K562 (cell line): ENCODE measurements around the gene LRP1B. TPM values are rescaled to one million over a fixed set of nuclear protein-coding genes. Genes with fewer than 3 reads are reported as not detected.

ENCODE experiments used
- ATAC-seq: fragments of 200-7000 bp; cut with Tn5 transposase; 3 replicates; pipeline ENCODE4 v1.9.1; 2020; ENCODE audit warnings: moderate library complexity
- BruUV-seq: library from RNA; stranded (reverse); fragments of 400-500 nt; replicated peaks from 2 replicates; lab custom pipeline; 2021; lab: Mats Ljungman, UMichigan
- CTCF ChIA-PET: fragments of 300-600 bp; formaldehyde crosslinking; extraction: SDS; loops from one replicate; lab custom pipeline; 2021; ENCODE audit warnings: low intra/inter-chr PET ratio; lab: Yijun Ruan, JAX
- POLR2A ChIA-PET: fragments of 300-600, 350-650 bp; sonication (Branson Sonifier 250); formaldehyde crosslinking; extraction: SDS; loops from one replicate; lab custom pipeline; 2021; ENCODE audit warnings: antibody characterized with exemption, inconsistent platforms; lab: Yijun Ruan, JAX
- DNase-seq, 4 experiments: peaks; one replicate each; pipeline versions ENCODE4 v3.0.0 to v3.0.0-alpha.2; 2011 to 2018; ENCODE audit warnings: low spot score in 3 of 4, mixed read lengths in 3 of 4; ENCODE audit errors: extremely low read depth in 1 of 4
- FAIRE-seq: peaks from 2 replicates; lab custom pipeline; 2011; peaks lifted over from hg19 to GRCh38; lab: Jason Lieb, UNC
- H2AFZ ChIP-seq: 2 replicates; pipeline ENCODE4 v1.6.0; 2011; ENCODE audit warnings: low read depth, low read length, control low read depth, inconsistent platforms
- H3K27ac ChIP-seq: fragments of 200-600 bp; 3 replicates; pipeline ENCODE4 v1.8.0; 2011; ENCODE audit warnings: low read depth, mild to moderate bottlenecking, control low read depth, inconsistent platforms, low read length, moderate library complexity, mixed read lengths; ENCODE audit errors: extremely low read depth
- H3K27me3 ChIP-seq, 2 experiments: fragments of 300-600 bp in 1 of 2; 2 replicates in 1 of 2; 3 replicates in 1 of 2; pipeline versions ENCODE4 v1.6.0 to v1.8.0; 2011; ENCODE audit warnings: inconsistent platforms in 2 of 2, low read length in 2 of 2, mild to moderate bottlenecking in 1 of 2, mixed read lengths in 1 of 2, moderate library complexity in 1 of 2; ENCODE audit not compliant: control insufficient read depth in 2 of 2, insufficient read depth in 2 of 2
- H3K36me3 ChIP-seq: fragments of 300-600 bp; 3 replicates; pipeline ENCODE4 v1.8.0; 2011; ENCODE audit warnings: mild to moderate bottlenecking, low read length, inconsistent platforms; ENCODE audit not compliant: control insufficient read depth, insufficient read depth
- H3K4me1 ChIP-seq, 2 experiments: fragments of 200-600 bp in 1 of 2; replicated peaks in 1 of 2; 2 replicates in 1 of 2; 3 replicates in 1 of 2; pipeline versions ENCODE4 v1.5.1 to v1.8.0; 2011; ENCODE audit warnings: inconsistent platforms in 2 of 2, low read length in 2 of 2, mild to moderate bottlenecking in 1 of 2, mixed read lengths in 1 of 2, moderate library complexity in 1 of 2; ENCODE audit not compliant: control insufficient read depth in 2 of 2, insufficient read depth in 2 of 2
- H3K4me2 ChIP-seq: 2 replicates; pipeline ENCODE4 v1.6.1; 2011; ENCODE audit warnings: low read length, control low read depth, inconsistent platforms, mixed read lengths; ENCODE audit not compliant: insufficient read depth
- H3K4me3 ChIP-seq: fragments of 200-600 bp; sonication (generic), shearing (Covaris generic); 2 replicates; pipeline ENCODE4 v1.5.1; 2016; ENCODE audit warnings: control low read depth, inconsistent platforms
- H3K79me2 ChIP-seq: fragments of 200-600 bp; 3 replicates; pipeline ENCODE4 v1.8.0; 2011; ENCODE audit warnings: low read length, inconsistent platforms; ENCODE audit not compliant: control insufficient read depth, insufficient read depth
- H3K9ac ChIP-seq, 2 experiments: 2 replicates each; pipeline versions ENCODE4 v1.6.0 to v1.6.1; 2011; ENCODE audit warnings: low read depth in 2 of 2, low read length in 2 of 2, control low read depth in 1 of 2, inconsistent platforms in 1 of 2, mild to moderate bottlenecking in 1 of 2, mixed read lengths in 1 of 2; ENCODE audit not compliant: insufficient read depth in 1 of 2
- H3K9me1 ChIP-seq: one replicate; pipeline ENCODE4 v1.6.0; 2011; ENCODE audit warnings: inconsistent platforms, mild to moderate bottlenecking, low read length, moderate library complexity; ENCODE audit not compliant: control insufficient read depth, insufficient read depth
- H3K9me3 ChIP-seq: replicated peaks from 2 replicates; pipeline ENCODE4 v1.5.1; 2011; ENCODE audit warnings: low read depth, low read length, inconsistent platforms; ENCODE audit not compliant: control insufficient read depth, insufficient read depth
- H4K20me1 ChIP-seq: replicated peaks from 2 replicates; pipeline ENCODE4 v1.6.1; 2011; ENCODE audit warnings: low read length, inconsistent platforms, mixed read lengths; ENCODE audit not compliant: control insufficient read depth, insufficient read depth
- CEBPG ChIP-seq, 3 experiments: fragments of 200-800 bp in 1 of 3; sonication (Bioruptor generic) in 1 of 3; sonication (generic) in 1 of 3; formaldehyde crosslinking in 1 of 3; IDR thresholded peaks in 2 of 3; conservative IDR thresholded peaks in 1 of 3; 2 replicates each; pipeline versions ENCODE4 v1.6.1 to v1.8.0; 2016 to 2022; ENCODE audit warnings: missing compliant biosample characterization in 2 of 3, missing genetic modification characterization in 2 of 3, mild to moderate bottlenecking in 1 of 3, missing genetic modification reagents in 1 of 3
- FIP1L1 ChIP-seq: fragments of 200-400 bp; formaldehyde crosslinking; IDR thresholded peaks from 2 replicates; pipeline ENCODE4 v1.6.1; 2018; ENCODE audit warnings: mild to moderate bottlenecking, low read depth, low read length; ENCODE audit not compliant: poor library complexity, severe bottlenecking
- FOSL1 ChIP-seq: fragments of 200-800 bp; sonication (Bioruptor generic); conservative IDR thresholded peaks from 2 replicates; pipeline ENCODE4 v1.6.1; 2016; ENCODE audit warnings: missing genetic modification characterization, missing compliant biosample characterization
- FOXJ2 ChIP-seq: fragments of 200-800 bp; sonication (Bioruptor generic); IDR thresholded peaks from 2 replicates; pipeline ENCODE4 v1.6.1; 2016; ENCODE audit warnings: missing genetic modification characterization, missing compliant biosample characterization
- MAFF ChIP-seq: IDR thresholded peaks from 2 replicates; pipeline ENCODE4 v1.6.1; 2012; ENCODE audit warnings: low read length, improper control_type of control experiment
- MIER1 ChIP-seq: fragments of 450-650 bp; IDR thresholded peaks from 2 replicates; pipeline ENCODE4 v1.6.1; 2016; ENCODE audit warnings: antibody characterized with exemption, mild to moderate bottlenecking, low read depth
- MTA1 ChIP-seq: fragments of 450-650 bp; IDR thresholded peaks from 2 replicates; pipeline ENCODE4 v1.6.1; 2017; ENCODE audit warnings: borderline replicate concordance
- NFE2L1 ChIP-seq: fragments of 450-650 bp; IDR thresholded peaks from 2 replicates; pipeline ENCODE4 v1.6.1; 2016; ENCODE audit warnings: missing genetic modification characterization, low read depth, mild to moderate bottlenecking, missing compliant biosample characterization, moderate library complexity, borderline replicate concordance
- NR2C2 ChIP-seq, 2 experiments: fragments of 200-800 bp in 1 of 2; sonication (Bioruptor generic) in 1 of 2; sonication (generic) in 1 of 2; formaldehyde crosslinking in 1 of 2; IDR thresholded peaks; 2 replicates each; pipeline versions ENCODE4 v1.6.1 to v1.8.0; 2016 to 2022; ENCODE audit warnings: mild to moderate bottlenecking in 1 of 2, missing compliant biosample characterization in 1 of 2, missing genetic modification characterization in 1 of 2, missing genetic modification reagents in 1 of 2
- PCBP2 ChIP-seq: fragments of 200-400 bp; formaldehyde crosslinking; IDR thresholded peaks from 2 replicates; pipeline ENCODE4 v1.6.1; 2018; ENCODE audit warnings: low read length, low read depth, mild to moderate bottlenecking, moderate library complexity; ENCODE audit not compliant: poor library complexity, severe bottlenecking
- SRSF3 ChIP-seq: fragments of 200-400 bp; formaldehyde crosslinking; IDR thresholded peaks from 2 replicates; pipeline ENCODE4 v1.6.1; 2016; ENCODE audit warnings: mild to moderate bottlenecking, low read length, moderate library complexity; ENCODE audit not compliant: insufficient read depth
- TBP ChIP-seq: optimal IDR thresholded peaks from 2 replicates; pipeline ENCODE3; 2011; ENCODE audit warnings: low read depth, low read length, improper control_type of control experiment
- TOE1 ChIP-seq, 2 experiments: fragments of 450-650 bp in 1 of 2; sonication (generic) in 1 of 2; formaldehyde crosslinking in 1 of 2; IDR thresholded peaks; 2 replicates each; pipeline versions ENCODE4 v1.7.1 to v1.8.0; 2016 to 2022; ENCODE audit warnings: borderline replicate concordance in 2 of 2, mild to moderate bottlenecking in 2 of 2, antibody characterized with exemption in 1 of 2, inconsistent platforms in 1 of 2, low read depth in 1 of 2, missing genetic modification reagents in 1 of 2, moderate library complexity in 1 of 2
- XRCC4 ChIP-seq: IDR thresholded peaks from one replicate; pipeline ENCODE4 v1.6.1; 2011; ENCODE audit not compliant: insufficient read depth, insufficient read length; ENCODE audit errors: extremely low read depth
- ZBTB43 ChIP-seq: sonication (generic); formaldehyde crosslinking; IDR thresholded peaks from 2 replicates; pipeline ENCODE4 v1.8.0; 2023; ENCODE audit warnings: mild to moderate bottlenecking, missing genetic modification reagents
- ZNF316 ChIP-seq: fragments of 450-650 bp; IDR thresholded peaks from 2 replicates; pipeline ENCODE4 v1.6.1; 2016
- ZNF668 ChIP-seq: fragments of 250-450 bp; sonication (Bioruptor Pico); IDR thresholded peaks from 2 replicates; pipeline ENCODE4 v1.8.0; 2022; ENCODE audit warnings: mild to moderate bottlenecking, inconsistent platforms
- WGBS: fragments of 100-300 bp; shearing (Covaris generic); methylation state at CpG from one replicate; pipeline ENCODE4 v1.1.6; 2016; ENCODE audit warnings: low coverage, mixed read lengths; ENCODE audit not compliant: insufficient coverage; ENCODE audit errors: missing lambda C conversion rate; 5-methylcytosine and 5-hydroxymethylcytosine counted together
- in situ Hi-C: fragments of 300-500 bp; cut with MboI; formaldehyde crosslinking; loops from 4 replicates; pipeline ENCODE4 v1.15.0; 2018; ENCODE audit warnings: inconsistent platforms, mixed read lengths
- intact Hi-C: fragments of 100-400 bp; cut with micrococcal nuclease; formaldehyde crosslinking; loops from 2 replicates; pipeline ENCODE4 v1.14.2; 2022
- polyA plus RNA-seq, 8 experiments: library from polyadenylated mRNA; depleted of rRNA in 4 of 8; stranded (reverse) in 5 of 8; unstranded in 3 of 8; fragments of >200 nt; fragmentation: Nextera tagmentation in 2 of 8; fragmentation: Illumina TruSeq in 1 of 8; extraction: Ambion mirVana in 2 of 8; extraction: Trizol in 1 of 8; gene quantifications; 2 replicates each; pipeline versions ENCODE4 v1.2.1 to v1.2.3, GENCODE V29; 2011 to 2014; ENCODE audit warnings: inconsistent platforms in 1 of 8, missing spikeins in 1 of 8
- total RNA-seq, 7 experiments: library from RNA; depleted of rRNA in 6 of 7; stranded (reverse); fragments of >200 nt in 6 of 7; fragmentation: Illumina TruSeq in 2 of 7; extraction: Trizol in 2 of 7; gene quantifications; 2 replicates each; pipeline versions ENCODE4 v1.2.1 to v1.2.3, GENCODE V29; 2011 to 2021; ENCODE audit warnings: low replicate concordance in 1 of 7
- TF ChIP-seq, protein P1 (sequence below): fragments of 450-650 bp; formaldehyde crosslinking; IDR thresholded peaks from 2 replicates; pipeline ENCODE4 v1.4.0; 2022; ENCODE audit warnings: missing genetic modification characterization

The LRP1B gene
- total and polyA plus RNA-seq, 9 of the 15 experiments (the other 6 are each of a cell fraction or from before 2014, with no cell fraction given): not detected

GRCh38 chr2:141068053-141068682, 1062.6 kb downstream of the LRP1B start (continued):
- no peak for TF ChIP-seq ZBTB43 (CRISPR knock-in tag)
- TF ChIP-seq ZNF668 (CRISPR knock-in tag): no peak
- TF ChIP-seq MIER1: no peak
- no peak for TF ChIP-seq NR2C2 (CRISPR knock-in tag; IDR thresholded peaks at IDR 0.05)
- no peak for TF ChIP-seq NR2C2 (tag; IDR thresholded peaks at IDR 0.05)
- no peak for TF ChIP-seq CEBPG (CRISPR knock-in tag; IDR thresholded peaks at IDR 0.05)
- TF ChIP-seq CEBPG (tag; conservative IDR thresholded peaks at IDR 0.05 in 1 of 2, IDR thresholded peaks at IDR 0.05 in 1 of 2): no peak
- TF ChIP-seq, protein P1, sequence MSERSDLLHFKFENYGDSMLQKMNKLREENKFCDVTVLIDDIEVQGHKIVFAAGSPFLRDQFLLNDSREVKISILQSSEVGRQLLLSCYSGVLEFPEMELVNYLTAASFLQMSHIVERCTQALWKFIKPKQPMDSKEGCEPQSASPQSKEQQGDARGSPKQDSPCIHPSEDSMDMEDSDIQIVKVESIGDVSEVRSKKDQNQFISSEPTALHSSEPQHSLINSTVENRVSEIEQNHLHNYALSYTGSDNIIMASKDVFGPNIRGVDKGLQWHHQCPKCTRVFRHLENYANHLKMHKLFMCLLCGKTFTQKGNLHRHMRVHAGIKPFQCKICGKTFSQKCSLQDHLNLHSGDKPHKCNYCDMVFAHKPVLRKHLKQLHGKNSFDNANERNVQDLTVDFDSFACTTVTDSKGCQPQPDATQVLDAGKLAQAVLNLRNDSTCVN (CRISPR knock-in tag): no peak
- TF ChIP-seq, all 486 proteins: peak for 0

GRCh38 chr2:141065042-141065441, 1065.8 kb downstream of the LRP1B start:
- POLR2A ChIA-PET: no interaction called here
- Histone ChIP-seq H2AFZ (no peak overlapping the region), H3K9ac (no peak overlapping the region), H4K20me1 (no peaks in the 10 kb centered on the region), H3K36me3 (no peaks in the 10 kb centered on the region), H3K79me2 (no peaks in the 10 kb centered on the region), H3K27me3 (no peaks in the 10 kb centered on the region), H3K27ac (no peak overlapping the region), H3K9me1 (no peaks in the 10 kb centered on the region), H3K4me2 (no peak overlapping the region), H3K9me3 (no peaks in the 10 kb centered on the region), H3K4me3 (no peak overlapping the region), H3K4me1 (no peaks in the 10 kb centered on the region)
- DNase-seq (no peak), ATAC-seq (no peak), FAIRE-seq (no peak)
- in situ Hi-C loops (no loop called here), intact Hi-C loops (no loop called here)
- CTCF ChIA-PET: no interaction called here
- WGBS: 2% methylated on average over 4 of the region's 4 CpGs
- BruUV-seq: no TSS peak
- no peak for TF ChIP-seq MTA1
- no peak for TF ChIP-seq TOE1 (IDR thresholded peaks at IDR 0.05; ENCODE audit: borderline replicate concordance)
- no peak for TF ChIP-seq TOE1 (CRISPR knock-in tag; IDR thresholded peaks at IDR 0.05; ENCODE audit: borderline replicate concordance, low read depth)
- TF ChIP-seq FOSL1: no peak
- peak; percentile 18; the same call in 1 of the 2 replicates for TF ChIP-seq ZNF316
- TF ChIP-seq XRCC4: no peak
- no peak for TF ChIP-seq FIP1L1
- no peak for TF ChIP-seq FOXJ2 (tag)
- TF ChIP-seq TBP: no peak
- peak; percentile 28 for TF ChIP-seq MAFF
- no peak for TF ChIP-seq NFE2L1 (tag)
- TF ChIP-seq PCBP2: no peak
- TF ChIP-seq SRSF3: no peak
